ENCODE results near the gene FBXL20.

DNA sequence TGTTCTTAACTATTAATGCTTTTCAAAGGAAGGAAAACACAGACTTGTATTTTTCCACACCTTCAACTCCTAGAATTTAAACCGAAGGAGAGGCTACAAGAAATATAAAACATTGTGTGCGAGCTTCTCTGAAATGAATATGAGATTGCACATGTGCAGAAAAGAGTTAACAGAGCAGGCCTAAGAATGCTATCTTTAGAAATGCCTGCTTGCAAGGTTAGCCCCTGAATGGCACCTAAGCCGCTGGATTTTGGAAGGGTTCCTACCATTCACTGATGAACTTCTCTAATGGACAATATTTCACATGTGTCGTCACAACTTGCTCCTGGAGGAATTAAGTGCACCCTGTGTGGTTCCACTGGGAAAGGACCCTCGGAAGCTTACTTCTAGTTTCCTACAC, 69.3 kb downstream of the FBXL20 start:
- TF ChIP-seq TCF12 (IDR thresholded peaks at IDR 0.05; ENCODE audit: low read depth, low read length) = no peak
- TF ChIP-seq EZH2 (IDR thresholded peaks at IDR 0.05; ENCODE audit: low read depth, low read length, severe bottlenecking) = no peak
- TF ChIP-seq CEBPB (IDR thresholded peaks at IDR 0.05; ENCODE audit: low read depth, low read length) = no peak
- TF ChIP-seq POLR2A (IDR thresholded peaks at IDR 0.05; ENCODE audit: control extremely low read depth in 1 of 2, low read depth in 2 of 2, low read length in 2 of 2) = no peak
- TF ChIP-seq, protein P1, sequence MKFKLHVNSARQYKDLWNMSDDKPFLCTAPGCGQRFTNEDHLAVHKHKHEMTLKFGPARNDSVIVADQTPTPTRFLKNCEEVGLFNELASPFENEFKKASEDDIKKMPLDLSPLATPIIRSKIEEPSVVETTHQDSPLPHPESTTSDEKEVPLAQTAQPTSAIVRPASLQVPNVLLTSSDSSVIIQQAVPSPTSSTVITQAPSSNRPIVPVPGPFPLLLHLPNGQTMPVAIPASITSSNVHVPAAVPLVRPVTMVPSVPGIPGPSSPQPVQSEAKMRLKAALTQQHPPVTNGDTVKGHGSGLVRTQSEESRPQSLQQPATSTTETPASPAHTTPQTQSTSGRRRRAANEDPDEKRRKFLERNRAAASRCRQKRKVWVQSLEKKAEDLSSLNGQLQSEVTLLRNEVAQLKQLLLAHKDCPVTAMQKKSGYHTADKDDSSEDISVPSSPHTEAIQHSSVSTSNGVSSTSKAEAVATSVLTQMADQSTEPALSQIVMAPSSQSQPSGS (IDR thresholded peaks at IDR 0.05; ENCODE audit: low read length) = no peak
- TF ChIP-seq, protein P2, sequence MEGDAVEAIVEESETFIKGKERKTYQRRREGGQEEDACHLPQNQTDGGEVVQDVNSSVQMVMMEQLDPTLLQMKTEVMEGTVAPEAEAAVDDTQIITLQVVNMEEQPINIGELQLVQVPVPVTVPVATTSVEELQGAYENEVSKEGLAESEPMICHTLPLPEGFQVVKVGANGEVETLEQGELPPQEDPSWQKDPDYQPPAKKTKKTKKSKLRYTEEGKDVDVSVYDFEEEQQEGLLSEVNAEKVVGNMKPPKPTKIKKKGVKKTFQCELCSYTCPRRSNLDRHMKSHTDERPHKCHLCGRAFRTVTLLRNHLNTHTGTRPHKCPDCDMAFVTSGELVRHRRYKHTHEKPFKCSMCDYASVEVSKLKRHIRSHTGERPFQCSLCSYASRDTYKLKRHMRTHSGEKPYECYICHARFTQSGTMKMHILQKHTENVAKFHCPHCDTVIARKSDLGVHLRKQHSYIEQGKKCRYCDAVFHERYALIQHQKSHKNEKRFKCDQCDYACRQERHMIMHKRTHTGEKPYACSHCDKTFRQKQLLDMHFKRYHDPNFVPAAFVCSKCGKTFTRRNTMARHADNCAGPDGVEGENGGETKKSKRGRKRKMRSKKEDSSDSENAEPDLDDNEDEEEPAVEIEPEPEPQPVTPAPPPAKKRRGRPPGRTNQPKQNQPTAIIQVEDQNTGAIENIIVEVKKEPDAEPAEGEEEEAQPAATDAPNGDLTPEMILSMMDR (IDR thresholded peaks at IDR 0.05; ENCODE audit: control extremely low read depth in 1 of 3, insufficient read depth in 1 of 3, low read depth in 1 of 3, low read length in 3 of 3) = no peak
- no peak for TF ChIP-seq EP300 (IDR thresholded peaks at IDR 0.05; ENCODE audit: borderline replicate concordance in 1 of 2, low read depth in 2 of 2, low read length in 2 of 2)
- TF ChIP-seq YY1 (IDR thresholded peaks at IDR 0.05; ENCODE audit: low read depth, low read length) = no peak
- TF ChIP-seq CHD1 (IDR thresholded peaks at IDR 0.05; ENCODE audit: low read depth, low read length) = no peak
- no peak for TF ChIP-seq RFX5 (IDR thresholded peaks at IDR 0.05; ENCODE audit: borderline replicate concordance, low read depth, low read length)
- TF ChIP-seq BCL11A (IDR thresholded peaks at IDR 0.05; ENCODE audit: low read depth in 2 of 2, low read length in 2 of 2) = no peak
- no peak for TF ChIP-seq POLR2AphosphoS5 (IDR thresholded peaks at IDR 0.05; ENCODE audit: low read depth, low read length)
- no peak for TF ChIP-seq JUN (IDR thresholded peaks at IDR 0.05; ENCODE audit: low read depth, low read length)

Data from H1 (cell line).